K562 (cell line): ENCODE data around the gene ECSIT. TPM values are rescaled to one million over a fixed set of nuclear protein-coding genes. Genes with fewer than 3 reads are reported as not detected.

ENCODE experiments used
- CAMTA2 ChIP-seq: fragments of 250-450 bp; sonication (Bioruptor Pico); conservative IDR thresholded peaks from 2 replicates; pipeline ENCODE4 v1.5.1; 2022
- EZH2 ChIP-seq: IDR thresholded peaks from 2 replicates; pipeline ENCODE4 v1.6.1; 2012; ENCODE audit warnings: low read depth, mild to moderate bottlenecking, inconsistent platforms, low read length, borderline replicate concordance
- KHSRP ChIP-seq: fragments of 450-650 bp; IDR thresholded peaks from 2 replicates; pipeline ENCODE4 v1.6.1; 2017
- MCM7 ChIP-seq, 2 experiments: fragments of 450-650 bp; IDR thresholded peaks; 2 replicates each; pipeline ENCODE4 v1.6.1; 2016 to 2018
- MLX ChIP-seq, 2 experiments: fragments of 450-650 bp in 1 of 2; sonication (generic) in 1 of 2; formaldehyde crosslinking; conservative IDR thresholded peaks; 2 replicates each; pipeline versions ENCODE4 v1.4.0 to v1.8.1; 2020 to 2022; ENCODE audit warnings: mild to moderate bottlenecking in 1 of 2, missing genetic modification reagents in 1 of 2
- MTA1 ChIP-seq: fragments of 450-650 bp; IDR thresholded peaks from 2 replicates; pipeline ENCODE4 v1.6.1; 2017; ENCODE audit warnings: borderline replicate concordance
- NCOA6 ChIP-seq: fragments of 450-650 bp; IDR thresholded peaks from 2 replicates; pipeline ENCODE4 v1.6.1; 2017; ENCODE audit warnings: mild to moderate bottlenecking
- NFE2 ChIP-seq: IDR thresholded peaks from 2 replicates; pipeline ENCODE4 v1.6.1; 2014; ENCODE audit warnings: antibody characterized with exemption, low read depth
- NR2C1 ChIP-seq, 2 experiments: fragments of 450-650 bp; IDR thresholded peaks; 2 replicates each; pipeline ENCODE4 v1.6.1; 2017; ENCODE audit warnings: mild to moderate bottlenecking in 2 of 2, antibody characterized with exemption in 1 of 2, inconsistent platforms in 1 of 2, missing compliant biosample characterization in 1 of 2, missing genetic modification characterization in 1 of 2
- RBM22 ChIP-seq: fragments of 200-400 bp; formaldehyde crosslinking; IDR thresholded peaks from 2 replicates; pipeline ENCODE4 v1.6.1; 2018; ENCODE audit warnings: low read length, low read depth; ENCODE audit not compliant: poor library complexity, severe bottlenecking
- SIRT6 ChIP-seq: IDR thresholded peaks from one replicate; pipeline ENCODE4 v1.6.1; 2012; ENCODE audit warnings: low read depth, mild to moderate bottlenecking, control low read depth, inconsistent platforms, low read length, moderate library complexity
- SMARCA4 ChIP-seq: fragments of 450-650 bp; IDR thresholded peaks from 2 replicates; pipeline ENCODE4 v1.6.1; 2016
- STAG1 ChIP-seq: sonication (generic); formaldehyde crosslinking; IDR thresholded peaks from 2 replicates; pipeline ENCODE4 v1.5.0; 2020; ENCODE audit warnings: missing genetic modification reagents, borderline replicate concordance
- TARDBP ChIP-seq: fragments of 450-650 bp; IDR thresholded peaks from 2 replicates; pipeline ENCODE4 v1.6.1; 2016
- ZBED1 ChIP-seq: IDR thresholded peaks from 2 replicates; pipeline ENCODE4 v1.6.1; 2014
- ZC3H11A ChIP-seq: IDR thresholded peaks from 2 replicates; pipeline ENCODE4 v1.6.1; 2012; ENCODE audit warnings: low read depth, low read length, improper control_type of control experiment
- ZFPM2 ChIP-seq: fragments of 250-450 bp; sonication (Bioruptor Pico); IDR thresholded peaks from 2 replicates; pipeline ENCODE4 v1.5.1; 2022; ENCODE audit warnings: mild to moderate bottlenecking
- ZNF583 ChIP-seq: fragments of 250-450 bp; sonication (Bioruptor Pico); IDR thresholded peaks from 2 replicates; pipeline ENCODE4 v1.4.0; 2020
- ZNF586 ChIP-seq: fragments of 450-650 bp; formaldehyde crosslinking; conservative IDR thresholded peaks from 2 replicates; pipeline ENCODE4 v1.4.0; 2020; ENCODE audit warnings: mild to moderate bottlenecking, moderate library complexity
- ZNF699 ChIP-seq: fragments of 250-450 bp; sonication (Bioruptor Pico); IDR thresholded peaks from 2 replicates; pipeline ENCODE4 v1.8.0; 2021; ENCODE audit warnings: mild to moderate bottlenecking, moderate library complexity; ENCODE audit not compliant: insufficient replicate concordance
- polyA plus RNA-seq, 8 experiments: library from polyadenylated mRNA; depleted of rRNA in 4 of 8; stranded (reverse) in 5 of 8; unstranded in 3 of 8; fragments of >200 nt; fragmentation: Nextera tagmentation in 2 of 8; fragmentation: Illumina TruSeq in 1 of 8; extraction: Ambion mirVana in 2 of 8; extraction: Trizol in 1 of 8; gene quantifications; 2 replicates each; pipeline versions ENCODE4 v1.2.1 to v1.2.3, GENCODE V29; 2011 to 2014; ENCODE audit warnings: inconsistent platforms in 1 of 8, missing spikeins in 1 of 8
- total RNA-seq, 7 experiments: library from RNA; depleted of rRNA in 6 of 7; stranded (reverse); fragments of >200 nt in 6 of 7; fragmentation: Illumina TruSeq in 2 of 7; extraction: Trizol in 2 of 7; gene quantifications; 2 replicates each; pipeline versions ENCODE4 v1.2.1 to v1.2.3, GENCODE V29; 2011 to 2021; ENCODE audit warnings: low replicate concordance in 1 of 7
- TF ChIP-seq, protein P1 (sequence below): IDR thresholded peaks from 2 replicates; pipeline ENCODE4 v1.6.1; 2016; ENCODE audit warnings: missing genetic modification characterization, missing compliant biosample characterization
- TF ChIP-seq, protein P2 (sequence below): fragments of 450-650 bp; IDR thresholded peaks from 2 replicates; pipeline ENCODE4 v1.6.1; 2018; ENCODE audit warnings: mild to moderate bottlenecking, low read depth; ENCODE audit not compliant: partially characterized antibody
- TF ChIP-seq, protein P3 (sequence below): conservative IDR thresholded peaks from 2 replicates; pipeline ENCODE4 v1.6.1; 2011; ENCODE audit warnings: low read depth, mild to moderate bottlenecking, low read length; ENCODE audit not compliant: control insufficient read depth
- TF ChIP-seq, protein P4 (sequence below): fragments of 450-650 bp; IDR thresholded peaks from 2 replicates; pipeline ENCODE4 v1.7.0; 2016; ENCODE audit warnings: borderline replicate concordance

The ECSIT gene
- total and polyA plus RNA-seq, 9 of the 15 experiments (the other 6 are each of a cell fraction or from before 2014, with no cell fraction given) = 1.1 to 82.5 (median 43.9) TPM

DNA sequence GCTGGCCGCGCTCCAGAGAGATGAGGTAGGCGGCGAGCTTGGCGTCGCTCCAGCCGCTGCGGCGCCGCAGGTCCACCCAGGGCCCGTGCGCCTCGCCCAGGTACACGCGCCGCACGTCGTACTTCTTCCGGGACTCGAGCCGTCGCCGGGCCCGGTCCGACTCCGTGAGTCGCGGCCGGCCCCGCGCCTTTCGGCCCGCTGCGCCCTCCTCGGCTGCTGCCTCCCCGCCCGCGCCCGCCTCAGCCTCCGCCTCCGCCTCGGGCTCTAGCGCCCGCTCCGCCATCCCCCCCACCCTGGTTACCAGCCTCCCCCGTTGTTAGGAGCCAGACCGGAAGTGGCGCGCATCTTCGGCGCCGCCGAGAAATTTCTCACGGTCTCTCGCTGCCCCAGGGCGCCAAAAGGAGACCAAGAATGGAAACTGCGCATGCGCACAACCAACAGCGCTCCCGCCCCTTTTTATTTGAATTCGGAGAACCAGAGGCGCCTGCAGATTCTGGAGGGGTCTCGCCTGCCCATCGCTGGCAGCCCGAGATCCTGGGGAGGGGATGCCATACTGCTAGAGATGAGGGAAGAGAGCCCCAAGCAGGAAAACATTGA is 23.3 kb downstream of the ECSIT start, which contains the start of gene ZNF653 (continued):
- TF ChIP-seq ZNF586 (no peak), NR2C1 (IDR thresholded peaks at IDR 0.05) (peak; percentile 51; the same call in 1 of the 2 replicates), NR2C1 (tag; IDR thresholded peaks at IDR 0.05) (peak; percentile 31; the same call in 1 of the 2 replicates), EZH2 (no peak), MCM7 (IDR thresholded peaks at IDR 0.05) (no peak), KHSRP (no peak), SIRT6 (no peak), RBM22 (peak; percentile 50), ZFPM2 (CRISPR knock-in tag) (no peak; the same call in 1 of the 2 replicates), ZNF583 (CRISPR knock-in tag) (no peak), ZNF699 (CRISPR knock-in tag) (no peak), CAMTA2 (CRISPR knock-in tag) (no peak), MTA1 (peak; percentile 98), SMARCA4 (no peak), NFE2 (no peak), STAG1 (CRISPR knock-in tag) (no peak), ZBED1 (peak; percentile 18; the same call in 1 of the 2 replicates), ZC3H11A (no peak), MLX (CRISPR knock-in tag; conservative IDR thresholded peaks at IDR 0.05) (no peak), TARDBP (no peak), NCOA6 (no peak)
- TF ChIP-seq, protein P1, sequence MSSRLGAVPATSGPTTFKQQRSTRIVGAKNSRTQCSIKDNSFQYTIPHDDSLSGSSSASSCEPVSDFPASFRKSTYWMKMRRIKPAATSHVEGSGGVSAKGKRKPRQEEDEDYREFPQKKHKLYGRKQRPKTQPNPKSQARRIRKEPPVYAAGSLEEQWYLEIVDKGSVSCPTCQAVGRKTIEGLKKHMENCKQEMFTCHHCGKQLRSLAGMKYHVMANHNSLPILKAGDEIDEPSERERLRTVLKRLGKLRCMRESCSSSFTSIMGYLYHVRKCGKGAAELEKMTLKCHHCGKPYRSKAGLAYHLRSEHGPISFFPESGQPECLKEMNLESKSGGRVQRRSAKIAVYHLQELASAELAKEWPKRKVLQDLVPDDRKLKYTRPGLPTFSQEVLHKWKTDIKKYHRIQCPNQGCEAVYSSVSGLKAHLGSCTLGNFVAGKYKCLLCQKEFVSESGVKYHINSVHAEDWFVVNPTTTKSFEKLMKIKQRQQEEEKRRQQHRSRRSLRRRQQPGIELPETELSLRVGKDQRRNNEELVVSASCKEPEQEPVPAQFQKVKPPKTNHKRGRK (tag) = no peak
- TF ChIP-seq, protein P2, sequence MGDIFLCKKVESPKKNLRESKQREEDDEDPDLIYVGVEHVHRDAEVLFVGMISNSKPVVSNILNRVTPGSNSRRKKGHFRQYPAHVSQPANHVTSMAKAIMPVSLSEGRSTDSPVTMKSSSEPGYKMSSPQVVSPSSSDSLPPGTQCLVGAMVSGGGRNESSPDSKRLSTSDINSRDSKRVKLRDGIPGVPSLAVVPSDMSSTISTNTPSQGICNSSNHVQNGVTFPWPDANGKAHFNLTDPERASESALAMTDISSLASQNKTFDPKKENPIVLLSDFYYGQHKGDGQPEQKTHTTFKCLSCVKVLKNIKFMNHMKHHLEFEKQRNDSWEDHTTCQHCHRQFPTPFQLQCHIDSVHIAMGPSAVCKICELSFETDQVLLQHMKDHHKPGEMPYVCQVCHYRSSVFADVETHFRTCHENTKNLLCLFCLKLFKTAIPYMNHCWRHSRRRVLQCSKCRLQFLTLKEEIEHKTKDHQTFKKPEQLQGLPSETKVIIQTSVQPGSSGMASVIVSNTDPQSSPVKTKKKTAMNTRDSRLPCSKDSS = no peak
- TF ChIP-seq, protein P3, sequence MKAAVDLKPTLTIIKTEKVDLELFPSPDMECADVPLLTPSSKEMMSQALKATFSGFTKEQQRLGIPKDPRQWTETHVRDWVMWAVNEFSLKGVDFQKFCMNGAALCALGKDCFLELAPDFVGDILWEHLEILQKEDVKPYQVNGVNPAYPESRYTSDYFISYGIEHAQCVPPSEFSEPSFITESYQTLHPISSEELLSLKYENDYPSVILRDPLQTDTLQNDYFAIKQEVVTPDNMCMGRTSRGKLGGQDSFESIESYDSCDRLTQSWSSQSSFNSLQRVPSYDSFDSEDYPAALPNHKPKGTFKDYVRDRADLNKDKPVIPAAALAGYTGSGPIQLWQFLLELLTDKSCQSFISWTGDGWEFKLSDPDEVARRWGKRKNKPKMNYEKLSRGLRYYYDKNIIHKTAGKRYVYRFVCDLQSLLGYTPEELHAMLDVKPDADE = no peak
- TF ChIP-seq, protein P4, sequence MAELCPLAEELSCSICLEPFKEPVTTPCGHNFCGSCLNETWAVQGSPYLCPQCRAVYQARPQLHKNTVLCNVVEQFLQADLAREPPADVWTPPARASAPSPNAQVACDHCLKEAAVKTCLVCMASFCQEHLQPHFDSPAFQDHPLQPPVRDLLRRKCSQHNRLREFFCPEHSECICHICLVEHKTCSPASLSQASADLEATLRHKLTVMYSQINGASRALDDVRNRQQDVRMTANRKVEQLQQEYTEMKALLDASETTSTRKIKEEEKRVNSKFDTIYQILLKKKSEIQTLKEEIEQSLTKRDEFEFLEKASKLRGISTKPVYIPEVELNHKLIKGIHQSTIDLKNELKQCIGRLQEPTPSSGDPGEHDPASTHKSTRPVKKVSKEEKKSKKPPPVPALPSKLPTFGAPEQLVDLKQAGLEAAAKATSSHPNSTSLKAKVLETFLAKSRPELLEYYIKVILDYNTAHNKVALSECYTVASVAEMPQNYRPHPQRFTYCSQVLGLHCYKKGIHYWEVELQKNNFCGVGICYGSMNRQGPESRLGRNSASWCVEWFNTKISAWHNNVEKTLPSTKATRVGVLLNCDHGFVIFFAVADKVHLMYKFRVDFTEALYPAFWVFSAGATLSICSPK = no peak
